GM12874 (cell line): ENCODE data around the gene NBEA.

Source experiments
- TF ChIP-seq, protein P1 (sequence below): IDR thresholded peaks from 2 replicates; pipeline ENCODE4 v1.5.1; 2011; ENCODE audit warnings: low read depth, mild to moderate bottlenecking, control low read depth, low read length, moderate library complexity; ENCODE audit not compliant: insufficient read depth

Gene NBEA

DNA sequence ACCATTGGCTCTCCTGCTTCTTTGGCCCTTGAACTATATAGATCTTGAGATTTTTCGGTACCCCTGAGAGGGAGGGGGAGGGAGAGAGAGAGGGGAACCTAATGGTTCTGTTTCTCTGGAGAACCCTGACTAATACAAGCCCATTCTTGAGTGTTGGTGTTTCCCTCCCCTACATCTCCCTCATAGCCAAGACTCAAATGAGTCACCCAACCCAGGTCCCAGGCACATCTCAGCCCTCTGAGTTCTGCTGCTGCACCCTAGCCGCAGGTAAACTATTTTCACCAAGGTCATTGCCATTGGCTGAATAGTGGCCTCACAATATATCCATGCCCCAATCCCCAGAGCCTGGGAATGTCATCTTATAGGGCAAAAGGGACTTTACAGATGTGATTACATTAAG, 760.2 kb downstream of the NBEA start:
- TF ChIP-seq, protein P1, sequence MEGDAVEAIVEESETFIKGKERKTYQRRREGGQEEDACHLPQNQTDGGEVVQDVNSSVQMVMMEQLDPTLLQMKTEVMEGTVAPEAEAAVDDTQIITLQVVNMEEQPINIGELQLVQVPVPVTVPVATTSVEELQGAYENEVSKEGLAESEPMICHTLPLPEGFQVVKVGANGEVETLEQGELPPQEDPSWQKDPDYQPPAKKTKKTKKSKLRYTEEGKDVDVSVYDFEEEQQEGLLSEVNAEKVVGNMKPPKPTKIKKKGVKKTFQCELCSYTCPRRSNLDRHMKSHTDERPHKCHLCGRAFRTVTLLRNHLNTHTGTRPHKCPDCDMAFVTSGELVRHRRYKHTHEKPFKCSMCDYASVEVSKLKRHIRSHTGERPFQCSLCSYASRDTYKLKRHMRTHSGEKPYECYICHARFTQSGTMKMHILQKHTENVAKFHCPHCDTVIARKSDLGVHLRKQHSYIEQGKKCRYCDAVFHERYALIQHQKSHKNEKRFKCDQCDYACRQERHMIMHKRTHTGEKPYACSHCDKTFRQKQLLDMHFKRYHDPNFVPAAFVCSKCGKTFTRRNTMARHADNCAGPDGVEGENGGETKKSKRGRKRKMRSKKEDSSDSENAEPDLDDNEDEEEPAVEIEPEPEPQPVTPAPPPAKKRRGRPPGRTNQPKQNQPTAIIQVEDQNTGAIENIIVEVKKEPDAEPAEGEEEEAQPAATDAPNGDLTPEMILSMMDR, result no peak

DNA sequence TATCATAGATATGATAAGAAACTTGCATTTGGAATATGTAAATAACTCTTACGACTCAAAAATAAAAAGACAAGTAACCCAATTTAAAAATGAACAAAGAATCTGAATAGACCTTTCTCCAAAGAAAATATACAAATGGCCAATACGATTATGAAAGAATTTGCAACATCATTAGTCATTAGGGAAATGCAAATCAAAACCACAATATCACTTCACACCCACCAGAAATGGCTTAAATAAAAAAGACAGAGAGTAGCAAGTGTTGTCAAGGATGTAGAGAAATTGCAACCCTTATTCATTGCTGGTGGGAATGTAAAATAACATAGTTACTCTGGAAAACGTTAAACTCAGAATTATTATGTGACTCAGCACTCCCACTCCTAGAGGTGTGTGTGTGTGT, 761.0 kb downstream of the NBEA start:
- TF ChIP-seq, protein P1, result no peak

DNA sequence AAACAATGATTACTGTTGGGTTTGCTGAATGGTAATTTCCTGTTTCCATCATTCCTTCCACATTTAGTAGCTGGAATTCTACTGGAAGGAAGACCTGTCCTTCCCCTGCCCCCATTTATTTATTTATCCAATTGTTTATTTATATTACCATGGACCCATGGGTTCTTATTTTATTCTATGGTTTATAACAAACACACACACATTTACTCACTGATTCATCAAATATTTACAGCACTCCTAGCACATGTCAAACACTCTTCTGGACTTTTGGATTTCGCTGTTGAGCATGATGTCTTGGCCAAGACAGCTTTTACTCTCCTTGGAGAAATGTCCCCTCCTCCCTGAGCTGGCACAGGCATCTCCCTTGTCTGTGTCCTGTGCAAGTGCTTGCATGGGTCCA, 762.3 kb downstream of the NBEA start:
- TF ChIP-seq, protein P1, result no peak

DNA sequence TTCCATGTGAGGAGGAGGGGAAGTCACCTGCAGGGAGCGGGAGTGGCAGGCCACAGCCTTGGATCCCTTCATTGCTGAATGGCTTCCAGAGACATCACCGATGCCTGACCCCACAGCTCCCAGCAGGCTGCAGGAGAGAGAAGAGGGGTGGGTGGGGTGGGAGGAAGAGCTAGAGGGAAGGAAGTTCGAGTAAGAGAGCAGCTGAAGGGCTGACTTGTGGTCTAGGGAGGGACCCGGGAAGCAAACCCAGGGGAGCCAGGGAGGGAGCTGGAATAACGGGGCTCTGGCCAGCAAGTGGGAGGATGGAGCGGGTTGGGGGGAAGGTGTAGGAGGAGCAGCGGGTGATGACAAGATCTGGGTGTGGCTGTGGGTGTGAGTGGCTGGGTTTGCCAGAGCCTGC, 764.2 kb downstream of the NBEA start:
- TF ChIP-seq, protein P1, result no peak

DNA sequence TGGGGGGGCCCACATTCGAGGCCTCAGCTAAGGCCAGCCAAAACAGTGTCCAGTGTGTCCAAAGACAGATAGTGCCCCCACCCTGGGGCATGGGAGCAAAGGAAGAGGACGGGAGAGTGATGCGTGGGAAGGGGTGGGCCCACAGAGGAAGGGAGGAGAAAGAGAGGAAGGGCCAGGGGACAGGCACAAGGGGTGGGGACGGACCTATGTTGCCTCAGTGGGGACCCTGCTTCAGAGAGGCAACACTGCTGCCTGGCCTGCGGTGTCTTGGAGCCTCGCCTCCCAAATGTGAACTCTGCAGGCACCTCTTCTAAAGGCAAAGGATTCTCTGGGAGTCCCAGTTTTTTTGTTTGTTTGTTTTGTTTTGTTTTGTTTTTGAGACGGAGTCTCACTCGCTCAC, 764.7 kb downstream of the NBEA start:
- TF ChIP-seq, protein P1, result no peak

DNA sequence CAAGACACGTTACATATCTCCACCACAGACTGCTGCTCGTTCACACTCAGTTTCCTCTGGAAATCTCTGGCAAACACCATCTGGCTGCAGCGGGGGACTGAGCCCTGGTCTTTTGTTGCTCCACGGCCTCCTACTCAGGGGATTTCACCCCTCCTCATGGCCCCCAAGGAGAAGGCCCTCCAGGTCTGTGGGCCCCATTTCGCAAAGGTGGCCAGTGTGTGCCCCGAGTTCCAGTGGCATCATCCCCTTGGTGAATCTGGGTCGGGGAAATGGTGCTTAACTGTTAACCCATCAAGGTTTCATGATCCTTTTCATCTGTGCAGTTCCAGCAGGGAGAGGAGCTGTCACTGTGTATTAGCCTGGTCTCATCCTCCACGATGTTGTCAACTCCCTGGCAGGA, 769.8 kb downstream of the NBEA start:
- TF ChIP-seq, protein P1, result no peak

DNA sequence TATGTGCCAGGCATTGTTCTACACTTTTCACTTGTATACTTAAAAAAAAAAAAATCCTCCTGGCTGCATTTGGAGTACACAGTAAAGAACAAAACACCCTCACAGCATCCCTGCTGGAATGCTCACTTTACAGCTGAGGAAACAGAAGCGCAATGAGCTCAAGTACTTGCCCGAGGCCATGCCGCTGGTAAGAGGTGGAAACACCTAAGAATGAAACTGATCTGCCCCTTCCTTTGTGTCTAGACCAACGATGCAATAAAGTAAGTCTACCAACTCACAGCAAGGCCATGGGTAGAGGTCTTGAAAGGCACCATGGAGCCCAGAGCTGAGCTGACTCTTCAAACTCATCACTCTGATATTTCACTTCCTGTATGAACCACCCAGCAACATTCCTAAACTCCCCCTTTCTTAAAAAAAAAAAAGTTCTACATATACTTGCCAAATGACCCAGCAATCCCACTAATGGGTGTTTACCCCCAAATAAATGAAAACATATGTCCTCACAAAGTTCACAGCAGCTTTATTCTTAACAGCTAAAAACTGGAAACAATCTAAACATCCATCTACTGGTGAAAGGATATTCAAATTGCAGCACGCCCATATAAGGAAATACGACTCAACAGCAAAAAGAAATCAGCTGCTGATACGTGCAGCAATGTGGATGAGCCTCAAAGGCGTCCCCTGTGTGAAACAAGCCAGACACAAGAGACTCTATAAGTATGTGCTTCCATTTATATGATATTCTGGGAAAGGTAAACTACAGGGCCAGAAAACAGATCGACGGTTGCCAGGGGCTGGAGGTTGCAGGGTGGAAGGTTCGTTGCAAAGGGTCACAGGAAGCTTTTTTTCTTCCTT, 771.1 kb downstream of the NBEA start:
- TF ChIP-seq, protein P1, result no peak

DNA sequence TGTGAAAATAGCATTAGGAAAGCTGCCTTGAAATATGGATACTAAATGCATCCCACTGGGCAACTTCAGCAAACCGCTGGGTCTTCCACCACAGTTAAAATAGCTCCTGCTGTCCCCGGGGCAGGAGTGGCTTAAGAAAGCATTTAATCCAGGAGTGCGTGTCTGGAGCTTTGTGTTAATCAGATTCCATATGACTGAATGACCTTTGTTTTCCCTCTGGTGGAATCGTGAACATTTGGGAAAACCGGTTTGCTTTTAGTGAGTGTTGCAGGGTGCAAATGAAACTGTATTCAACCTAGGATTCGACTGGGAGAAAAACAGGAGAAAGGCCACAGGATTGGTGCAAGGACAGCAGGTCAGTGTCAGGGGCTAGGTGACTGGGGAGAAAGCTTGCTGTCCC, 772.1 kb downstream of the NBEA start:
- TF ChIP-seq, protein P1, result no peak
